Right lobe of liver (tissue), 4 donors: ENCODE measurements around the gene ADAM12.

Experiments
- POLR2A ChIP-seq: fragments of 450-650 bp; IDR thresholded peaks from one replicate; pipeline ENCODE4 v1.6.1; 2017; ENCODE audit warnings: antibody characterized with exemption, mild to moderate bottlenecking
- TF ChIP-seq, protein P1 (sequence below), 4 donors: fragments of 200-600 bp in 3 of 4; fragments of 450-650 bp in 1 of 4; IDR thresholded peaks; one replicate each; pipeline versions ENCODE4 v1.5.1 to v1.8.0; 2016 to 2022; ENCODE audit warnings: antibody characterized with exemption in 4 of 4, mild to moderate bottlenecking in 2 of 4
- donor health status: DM: no; HTN: no; CAD: no.
- donor health status: DM: no; HTN: no; CAD: no.
- donor health status: DM: no; HTN: yes; CAD: no.

DNA sequence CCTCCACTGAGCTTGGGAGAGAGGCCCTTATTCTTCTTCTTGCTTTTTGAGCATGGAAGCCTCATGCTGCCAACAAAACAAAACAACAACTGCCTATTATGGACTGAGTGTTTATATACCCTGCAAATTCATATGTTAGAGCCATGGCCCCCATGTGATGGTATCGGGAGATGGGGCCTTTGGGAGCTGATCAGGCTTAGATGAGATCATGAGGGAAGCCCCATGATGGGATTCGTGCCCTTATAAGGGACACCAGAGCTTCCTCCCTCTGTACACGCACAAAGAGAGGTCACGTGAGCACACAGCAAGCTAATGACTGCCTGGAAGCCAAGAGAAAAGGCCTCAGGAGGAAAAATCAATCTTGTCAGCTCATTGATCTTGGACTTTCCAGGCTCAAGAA, 256.9 kb downstream of the ADAM12 start:
- TF ChIP-seq POLR2A = no peak
- TF ChIP-seq, protein P1, sequence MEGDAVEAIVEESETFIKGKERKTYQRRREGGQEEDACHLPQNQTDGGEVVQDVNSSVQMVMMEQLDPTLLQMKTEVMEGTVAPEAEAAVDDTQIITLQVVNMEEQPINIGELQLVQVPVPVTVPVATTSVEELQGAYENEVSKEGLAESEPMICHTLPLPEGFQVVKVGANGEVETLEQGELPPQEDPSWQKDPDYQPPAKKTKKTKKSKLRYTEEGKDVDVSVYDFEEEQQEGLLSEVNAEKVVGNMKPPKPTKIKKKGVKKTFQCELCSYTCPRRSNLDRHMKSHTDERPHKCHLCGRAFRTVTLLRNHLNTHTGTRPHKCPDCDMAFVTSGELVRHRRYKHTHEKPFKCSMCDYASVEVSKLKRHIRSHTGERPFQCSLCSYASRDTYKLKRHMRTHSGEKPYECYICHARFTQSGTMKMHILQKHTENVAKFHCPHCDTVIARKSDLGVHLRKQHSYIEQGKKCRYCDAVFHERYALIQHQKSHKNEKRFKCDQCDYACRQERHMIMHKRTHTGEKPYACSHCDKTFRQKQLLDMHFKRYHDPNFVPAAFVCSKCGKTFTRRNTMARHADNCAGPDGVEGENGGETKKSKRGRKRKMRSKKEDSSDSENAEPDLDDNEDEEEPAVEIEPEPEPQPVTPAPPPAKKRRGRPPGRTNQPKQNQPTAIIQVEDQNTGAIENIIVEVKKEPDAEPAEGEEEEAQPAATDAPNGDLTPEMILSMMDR (IDR thresholded peaks at IDR 0.05) = no peak
